Right lobe of liver (tissue), 6 donors: ENCODE data around the gene CD276. TPM values are rescaled to one million over a fixed set of nuclear protein-coding genes. Genes with fewer than 3 reads are reported as not detected.
"Not testable (repeated sequence)": the region's sequence is repeated elsewhere in the genome, so short reads cannot be mapped to it uniquely, and the experiment has no call there.

Experiments
- ATAC-seq, 4 donors: fragments of 200-7000 bp; cut with Tn5 transposase; one replicate each; pipeline ENCODE4 v1.9.1; 2020; ENCODE audit warnings: mild to moderate bottlenecking in 4 of 4, moderate library complexity in 4 of 4
- DNase-seq, 3 donors: peaks; one replicate each; pipeline ENCODE4 v3.0.0-alpha.2; 2020
- H3K27ac ChIP-seq, 3 donors: fragments of 200-600 bp; one replicate each; pipeline ENCODE4 v1.8.0; 2022
- H3K27me3 ChIP-seq, 2 donors: fragments of 200-600 bp; one replicate each; pipeline ENCODE4 v1.8.0; 2022
- H3K36me3 ChIP-seq, 4 donors: fragments of 200-600 bp; sonication (generic) in 1 of 4; one replicate each; pipeline versions ENCODE4 v1.5.1 to v1.8.0; 2017 to 2022; ENCODE audit warnings: control low read depth in 1 of 4
- H3K4me1 ChIP-seq, 4 donors: fragments of 200-600 bp; sonication (generic) in 1 of 4; one replicate each; pipeline versions ENCODE4 v1.5.1 to v1.8.0; 2017 to 2022; ENCODE audit warnings: control low read depth in 1 of 4
- H3K4me3 ChIP-seq, 3 donors: fragments of 200-600 bp; one replicate each; pipeline ENCODE4 v1.8.0; 2022
- H3K9me3 ChIP-seq, 4 donors: fragments of 200-600 bp; sonication (generic) in 1 of 4; one replicate each; pipeline versions ENCODE4 v1.5.1 to v1.8.0; 2017 to 2022; ENCODE audit warnings: control low read depth in 1 of 4
- POLR2A ChIP-seq: fragments of 450-650 bp; IDR thresholded peaks from one replicate; pipeline ENCODE4 v1.6.1; 2017; ENCODE audit warnings: antibody characterized with exemption, mild to moderate bottlenecking
- WGBS: methylation state at CpG from one replicate; pipeline ENCODE4 v1.1.6; 2018; ENCODE audit warnings: low coverage, low lambda C conversion rate; ENCODE audit not compliant: insufficient coverage; ENCODE audit errors: missing lambda C conversion rate; 5-methylcytosine and 5-hydroxymethylcytosine counted together
- intact Hi-C, 2 donors: fragments of 100-400 bp; cut with DNase I; formaldehyde crosslinking; loops; one replicate each; pipeline versions ENCODE4 v1.11.2 to v1.14.1; 2022
- total RNA-seq, 6 experiments: library from RNA; depleted of rRNA in 2 of 6; stranded (reverse); fragments of >200 nt in 2 of 6; fragmentation: NEBNext Ultra II Directional in 3 of 6; extraction: Animal tissue kit (Norgen Biotek cat#: 25700) in 3 of 6; gene quantifications; one replicate each; pipeline versions ENCODE4 v1.1.0 to v1.2.4, GENCODE V29; 2016 to 2023
- TF ChIP-seq, protein P1 (sequence below), 4 donors: fragments of 200-600 bp in 3 of 4; fragments of 450-650 bp in 1 of 4; IDR thresholded peaks; one replicate each; pipeline versions ENCODE4 v1.5.1 to v1.8.0; 2016 to 2022; ENCODE audit warnings: antibody characterized with exemption in 4 of 4, mild to moderate bottlenecking in 2 of 4
- donor health status: DM: no; HTN: yes; CAD: no.
- donor health status: DM: no; HTN: no; CAD: no.
- donor health status: DM: no; HTN: no; CAD: no.
- donor health status: DM: no; HTN: yes; CAD: no.
- donor health status: DM: no; HTN: yes; CAD: no.

The CD276 gene
- total RNA-seq, 6 experiments from 2014 or later: 18.8 to 56.5 (median 23.8) TPM

GRCh38 chr15:73724212-73724611 is 40.0 kb downstream of the CD276 start:
- no peak for ATAC-seq
- Histone ChIP-seq H3K27ac (no peak overlapping the region), H3K4me3 (no peak overlapping the region), H3K36me3 (no peaks in the 10 kb centered on the region), H3K9me3 (no peaks in the 10 kb centered on the region), H3K4me1 (no peaks in the 10 kb centered on the region), H3K27me3 (no peaks in the 10 kb centered on the region)
- no peak for DNase-seq
- no peak for TF ChIP-seq POLR2A
- TF ChIP-seq, protein P1, sequence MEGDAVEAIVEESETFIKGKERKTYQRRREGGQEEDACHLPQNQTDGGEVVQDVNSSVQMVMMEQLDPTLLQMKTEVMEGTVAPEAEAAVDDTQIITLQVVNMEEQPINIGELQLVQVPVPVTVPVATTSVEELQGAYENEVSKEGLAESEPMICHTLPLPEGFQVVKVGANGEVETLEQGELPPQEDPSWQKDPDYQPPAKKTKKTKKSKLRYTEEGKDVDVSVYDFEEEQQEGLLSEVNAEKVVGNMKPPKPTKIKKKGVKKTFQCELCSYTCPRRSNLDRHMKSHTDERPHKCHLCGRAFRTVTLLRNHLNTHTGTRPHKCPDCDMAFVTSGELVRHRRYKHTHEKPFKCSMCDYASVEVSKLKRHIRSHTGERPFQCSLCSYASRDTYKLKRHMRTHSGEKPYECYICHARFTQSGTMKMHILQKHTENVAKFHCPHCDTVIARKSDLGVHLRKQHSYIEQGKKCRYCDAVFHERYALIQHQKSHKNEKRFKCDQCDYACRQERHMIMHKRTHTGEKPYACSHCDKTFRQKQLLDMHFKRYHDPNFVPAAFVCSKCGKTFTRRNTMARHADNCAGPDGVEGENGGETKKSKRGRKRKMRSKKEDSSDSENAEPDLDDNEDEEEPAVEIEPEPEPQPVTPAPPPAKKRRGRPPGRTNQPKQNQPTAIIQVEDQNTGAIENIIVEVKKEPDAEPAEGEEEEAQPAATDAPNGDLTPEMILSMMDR (IDR thresholded peaks at IDR 0.05): no peak
- intact Hi-C loops: no loop called here
- 42% methylated on average over 3 of the region's 3 CpGs for WGBS

GRCh38 chr15:73727330-73727976 is 43.3 kb downstream of the CD276 start:
- Histone ChIP-seq H3K4me1 (no peaks in the 10 kb centered on the region), H3K36me3 (no peaks in the 10 kb centered on the region), H3K27me3 (no peaks in the 10 kb centered on the region), H3K27ac (no peak overlapping the region), H3K9me3 (no peaks in the 10 kb centered on the region), H3K4me3 (no peak overlapping the region)
- TF ChIP-seq POLR2A: no peak
- TF ChIP-seq, protein P1 (IDR thresholded peaks at IDR 0.05): no peak
- intact Hi-C loops: no loop called here
- no CpG with 5 or more reads among the region's 7 CpGs for WGBS
- no peak for ATAC-seq
- no peak for DNase-seq

DNA sequence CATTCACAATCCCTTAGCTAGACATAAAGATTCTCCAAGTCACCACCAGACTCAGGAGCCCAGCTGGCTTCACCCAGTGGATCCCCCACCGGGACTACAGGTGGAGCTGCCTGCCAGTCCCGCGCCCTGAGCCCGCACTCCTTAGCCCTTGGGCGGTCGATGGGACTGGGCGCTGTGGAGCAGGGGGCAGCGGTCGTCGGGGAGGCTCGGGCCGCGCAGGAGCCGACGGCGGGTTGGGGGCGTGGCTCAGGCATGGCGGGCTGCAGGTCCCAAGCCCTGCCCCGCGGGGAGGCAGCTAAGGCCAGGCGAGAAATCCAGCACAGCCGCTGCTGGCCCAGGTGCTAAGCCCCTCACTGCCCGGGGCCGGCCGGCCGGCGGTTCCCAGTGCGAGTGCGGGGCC is 47.9 kb downstream of the CD276 start:
- ATAC-seq, H3K9me3 ChIP-seq, H3K4me1 ChIP-seq, H3K27ac ChIP-seq, DNase-seq, intact Hi-C loops, H3K4me3 ChIP-seq, H3K27me3 ChIP-seq, H3K36me3 ChIP-seq: not testable (repeated sequence)
- WGBS: no CpG with 5 or more reads among the region's 29 CpGs

- H3K27ac ChIP-seq: no peak overlapping the region
- intact Hi-C loops: no loop called here
- H3K4me3 ChIP-seq: no peak overlapping the region
- 43% methylated on average over 1 of the region's 3 CpGs for WGBS
- DNase-seq (no peak), ATAC-seq (no peak)
- no peaks in the 10 kb centered on the region for H3K9me3 ChIP-seq
- TF ChIP-seq POLR2A: no peak
- TF ChIP-seq, protein P1 (IDR thresholded peaks at IDR 0.05): no peak
- no peaks in the 10 kb centered on the region for H3K36me3 ChIP-seq
- no peaks in the 10 kb centered on the region for H3K4me1 ChIP-seq
- no peaks in the 10 kb centered on the region for H3K27me3 ChIP-seq
These were observed 48.7 kb downstream of the CD276 start for GRCh38 chr15:73732930-73733329.

DNA sequence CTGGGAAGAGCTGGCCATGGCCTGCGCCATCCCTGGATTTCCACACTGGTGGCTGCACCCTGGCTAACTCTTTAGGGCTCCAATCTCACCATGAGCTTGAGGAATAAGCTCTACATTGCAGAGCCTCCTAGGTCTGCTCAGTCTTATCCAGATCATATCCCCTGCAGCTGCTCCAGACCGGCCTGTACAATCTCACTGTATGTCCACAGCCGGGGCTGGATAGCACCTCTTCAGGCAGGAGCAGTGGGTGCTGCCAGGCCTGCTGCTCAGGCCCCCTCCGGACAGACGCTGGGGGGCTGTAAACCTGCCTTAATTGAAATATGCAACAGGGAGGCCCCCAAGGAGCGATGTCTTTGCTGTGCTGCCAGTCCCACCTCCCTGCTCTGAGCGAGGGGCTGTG is 53.4 kb downstream of the CD276 start:
- intact Hi-C loops: no loop called here
- Histone ChIP-seq H3K4me3 (no peak overlapping the region), H3K4me1 (peaks cover 0 to 11% (median 0%) of the 10 kb centered on the region in 4 donors), H3K27ac (no peak overlapping the region), H3K9me3 (no peaks in the 10 kb centered on the region), H3K36me3 (no peaks in the 10 kb centered on the region), H3K27me3 (no peaks in the 10 kb centered on the region)
- no CpG with 5 or more reads among the region's 7 CpGs for WGBS
- ATAC-seq (no peak), DNase-seq (no peak)
- TF ChIP-seq, protein P1 (IDR thresholded peaks at IDR 0.05): no peak
- no peak for TF ChIP-seq POLR2A
